IPS DF 6.9 (cell line): ENCODE data around the gene MAJIN.

ENCODE experiments used
- DNase-seq: peaks from one replicate; pipeline ENCODE4 v3.0.0-alpha.2; 2013; ENCODE audit warnings: low read depth, low spot score
- H3K27ac ChIP-seq: one replicate; pipeline ENCODE4 v1.5.1; 2013; ENCODE audit warnings: low read length, control low read depth
- H3K27me3 ChIP-seq: 2 replicates; pipeline ENCODE4 v1.6.1; 2013; ENCODE audit warnings: mild to moderate bottlenecking, low read length; ENCODE audit not compliant: control insufficient read depth, insufficient read depth
- H3K36me3 ChIP-seq: 2 replicates; pipeline ENCODE4 v1.6.1; 2013; ENCODE audit warnings: low read length; ENCODE audit not compliant: control insufficient read depth, insufficient read depth
- H3K4me1 ChIP-seq: 2 replicates; pipeline ENCODE4 v1.6.1; 2013; ENCODE audit warnings: low read length; ENCODE audit not compliant: control insufficient read depth, insufficient read depth
- H3K4me3 ChIP-seq: 2 replicates; pipeline ENCODE4 v1.5.1; 2013; ENCODE audit warnings: mild to moderate bottlenecking, low read length
- H3K9me3 ChIP-seq: 2 replicates; pipeline ENCODE4 v1.6.1; 2013; ENCODE audit warnings: low read length, inconsistent platforms; ENCODE audit not compliant: control insufficient read depth, insufficient read depth
- WGBS: extraction: QIAGEN DNeasy Blood & Tissue Kit; methylation state at CpG from one replicate; pipeline ENCODE4 v1.1.7; 2013; ENCODE audit warnings: mixed read lengths, missing lambda C conversion rate; ENCODE audit not compliant: insufficient read length, insufficient coverage; 5-methylcytosine and 5-hydroxymethylcytosine counted together

The MAJIN gene

DNA sequence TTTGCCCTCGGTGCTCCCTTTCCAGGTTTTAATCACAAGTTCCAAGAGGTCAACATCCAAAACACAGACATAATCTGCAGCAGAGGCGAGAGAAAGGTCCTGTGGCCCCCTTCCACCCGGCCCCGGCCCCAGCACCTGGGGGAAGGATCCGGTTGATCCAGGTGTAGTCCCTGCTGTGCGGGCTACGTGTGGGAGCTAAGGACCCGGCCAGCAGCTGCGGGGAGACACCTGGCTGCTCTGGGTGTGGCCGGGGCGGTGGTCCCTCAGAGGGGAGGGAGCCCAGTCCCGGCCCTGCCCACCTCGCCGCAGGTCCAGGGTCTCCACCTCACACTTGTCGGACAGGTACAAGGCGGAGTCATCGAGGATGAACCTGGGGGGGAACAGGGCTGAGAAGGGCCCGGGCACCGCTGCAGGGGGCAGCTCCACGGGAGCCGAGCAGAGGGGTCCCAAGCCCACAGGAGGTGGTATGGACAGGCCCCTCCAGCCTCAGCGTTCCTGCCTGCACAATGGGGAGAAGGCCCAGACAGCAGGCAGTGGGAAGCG is 68.5 kb downstream of the MAJIN start:
- Histone ChIP-seq H3K27ac (no peak overlapping the region), H3K36me3 (peaks cover 29% of the 10 kb centered on the region), H3K4me3 (no peak overlapping the region), H3K27me3 (no peaks in the 10 kb centered on the region), H3K9me3 (no peaks in the 10 kb centered on the region), H3K4me1 (no peaks in the 10 kb centered on the region)
- no peak for DNase-seq
- no CpG with 5 or more reads among the region's 23 CpGs for WGBS

DNA sequence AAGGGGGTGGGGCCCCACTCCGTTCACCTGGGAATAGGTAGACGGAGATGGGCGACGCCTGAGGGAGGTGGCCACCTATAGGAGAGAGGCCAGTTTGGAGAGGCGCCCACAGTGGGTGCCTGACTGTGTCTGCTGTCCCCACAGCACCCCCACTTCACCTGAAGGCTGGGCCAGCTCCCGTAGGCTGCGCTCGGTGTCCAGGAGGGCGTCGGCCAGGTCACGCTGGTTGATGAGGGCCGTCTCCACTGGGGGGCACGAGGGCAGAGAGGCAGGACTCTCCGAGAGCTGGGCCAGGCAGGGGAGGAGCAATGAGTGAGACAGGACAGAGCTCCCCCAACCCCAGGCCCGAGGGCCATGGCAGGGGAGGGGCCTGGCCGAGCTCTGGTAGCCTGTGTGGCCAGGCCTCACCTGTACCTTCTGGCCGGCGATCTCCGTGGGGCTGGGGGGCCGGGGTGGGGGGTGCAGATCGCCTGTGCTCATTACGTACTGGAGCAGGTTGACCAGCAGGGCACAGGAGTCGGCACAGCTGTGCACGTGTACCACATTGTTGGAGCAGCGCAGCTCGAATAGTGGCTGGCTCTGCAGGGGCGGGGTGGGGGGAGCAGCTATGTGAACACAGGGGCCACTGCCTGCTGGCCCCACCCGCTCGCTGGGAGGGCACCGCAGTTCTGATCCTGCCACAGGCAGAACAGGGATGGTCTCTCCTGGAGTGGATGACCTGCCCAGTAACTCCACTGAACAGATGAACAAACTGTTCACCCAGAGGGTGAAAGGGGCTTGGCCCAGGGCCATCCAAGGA is 69.6 kb downstream of the MAJIN start:
- Histone ChIP-seq H3K27ac (no peak overlapping the region), H3K9me3 (no peaks in the 10 kb centered on the region), H3K36me3 (peaks cover 29% of the 10 kb centered on the region), H3K4me1 (no peaks in the 10 kb centered on the region), H3K4me3 (no peak overlapping the region), H3K27me3 (no peaks in the 10 kb centered on the region)
- WGBS, result no CpG with 5 or more reads among the region's 30 CpGs
- DNase-seq, result no peak

- no peak for DNase-seq
- no CpG with 5 or more reads among the region's 17 CpGs for WGBS
- H3K27ac ChIP-seq, result no peak overlapping the region
- H3K36me3 ChIP-seq, result peaks cover 21% of the 10 kb centered on the region
- H3K4me3 ChIP-seq, result no peak overlapping the region
- H3K9me3 ChIP-seq, result no peaks in the 10 kb centered on the region
- H3K4me1 ChIP-seq, result no peaks in the 10 kb centered on the region
- no peaks in the 10 kb centered on the region for H3K27me3 ChIP-seq
These were observed 71.1 kb downstream of the MAJIN start for GRCh38 chr11:64900774-64901173.

DNA sequence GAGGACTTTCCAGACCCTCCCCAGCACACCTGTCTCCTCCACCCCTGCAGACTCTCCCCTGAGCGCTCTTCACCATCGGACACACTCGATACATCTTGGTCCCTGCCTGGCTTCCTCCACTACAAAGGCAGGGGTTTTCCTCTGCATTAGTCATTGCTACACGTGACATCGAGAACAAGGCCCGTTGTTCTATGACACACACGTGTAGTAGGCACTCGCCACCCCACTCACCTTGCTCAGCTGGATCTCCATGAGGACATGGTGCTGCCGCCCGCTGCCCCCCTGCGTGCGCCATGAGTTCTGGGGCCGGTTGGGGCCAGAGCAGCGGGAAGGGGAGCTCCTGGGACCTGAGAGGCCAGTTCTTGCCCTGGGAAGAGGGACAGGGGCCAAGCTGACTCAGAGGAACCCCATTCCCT is 71.6 kb downstream of the MAJIN start:
- no CpG with 5 or more reads among the region's 14 CpGs for WGBS
- DNase-seq, result no peak
- no peak overlapping the region for H3K4me3 ChIP-seq
- H3K4me1 ChIP-seq, result no peaks in the 10 kb centered on the region
- H3K27me3 ChIP-seq, result no peaks in the 10 kb centered on the region
- H3K9me3 ChIP-seq, result no peaks in the 10 kb centered on the region
- peaks cover 16% of the 10 kb centered on the region for H3K36me3 ChIP-seq
- H3K27ac ChIP-seq, result no peak overlapping the region

DNA sequence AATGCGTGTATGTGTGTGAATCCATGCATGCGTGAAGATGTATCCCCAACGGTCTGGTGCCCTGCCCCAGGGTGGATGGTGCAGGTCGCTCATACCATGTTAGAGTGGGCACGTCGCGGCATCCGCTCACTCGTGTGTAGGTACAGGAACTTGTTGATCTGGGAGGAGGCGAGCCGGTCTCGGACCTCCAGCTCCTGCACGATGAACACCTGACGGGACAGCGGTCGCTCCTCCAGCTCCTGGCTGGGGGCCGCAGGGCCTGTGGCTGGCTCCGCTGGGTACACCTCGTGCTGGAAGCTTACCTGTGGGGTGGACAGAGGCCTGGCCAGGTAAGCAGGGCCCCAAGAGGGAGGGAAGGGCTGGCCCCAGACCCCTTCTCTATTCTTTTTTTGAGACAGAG is 73.4 kb downstream of the MAJIN start:
- no CpG with 5 or more reads among the region's 19 CpGs for WGBS
- peaks cover 20% of the 10 kb centered on the region for H3K36me3 ChIP-seq

GRCh38 chr11:64898076-64898445 is 73.8 kb downstream of the MAJIN start:
- Histone ChIP-seq H3K4me1 (no peaks in the 10 kb centered on the region; the same call in 1 of the 2 replicates), H3K27ac (no peak overlapping the region), H3K27me3 (no peaks in the 10 kb centered on the region), H3K4me3 (no peak overlapping the region), H3K36me3 (peaks cover 20% of the 10 kb centered on the region), H3K9me3 (no peaks in the 10 kb centered on the region)
- no peak for DNase-seq
- no CpG with 5 or more reads among the region's 9 CpGs for WGBS

More for the DNA sequence above, 73.4 kb downstream of the MAJIN start:
- H3K4me1 ChIP-seq, result no peaks in the 10 kb centered on the region; the same call in 1 of the 2 replicates
- no peaks in the 10 kb centered on the region for H3K9me3 ChIP-seq
- no peak overlapping the region for H3K27ac ChIP-seq
- H3K4me3 ChIP-seq, result no peak overlapping the region
- H3K27me3 ChIP-seq, result no peaks in the 10 kb centered on the region
- no peak for DNase-seq

DNA sequence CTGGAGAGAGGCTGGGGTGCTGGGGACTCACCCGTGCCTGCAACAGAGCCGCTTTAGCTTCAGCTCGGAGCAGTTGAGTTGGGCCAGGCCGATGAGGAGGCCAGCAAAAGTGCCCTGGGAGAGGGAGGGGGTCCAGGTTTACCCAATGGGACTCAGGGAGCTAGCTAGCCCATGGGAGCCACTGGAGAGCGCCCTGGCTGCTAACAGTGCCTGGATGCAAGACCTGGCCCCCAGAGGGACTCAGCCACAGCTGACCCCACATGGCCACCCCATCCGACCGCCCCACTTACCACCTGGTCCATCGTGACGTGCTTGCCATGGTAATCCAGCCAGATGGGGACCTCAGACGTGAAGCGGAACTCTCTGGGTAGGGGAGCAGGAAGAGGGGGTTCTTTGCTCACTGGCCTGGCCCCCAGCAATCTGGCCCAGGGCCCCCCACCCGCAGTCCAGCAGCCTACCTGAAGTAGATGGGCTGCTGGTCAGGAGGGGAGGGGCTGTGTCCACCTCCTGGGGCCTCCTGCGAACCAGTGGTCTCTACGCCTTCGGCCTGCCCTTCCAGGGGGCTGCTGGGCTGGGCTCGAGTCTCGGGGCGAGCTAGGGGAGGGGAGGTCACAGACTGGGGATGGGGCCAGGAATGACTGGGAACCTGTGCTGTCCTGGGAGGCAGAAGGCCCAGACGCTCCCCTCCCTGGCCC is 74.4 kb downstream of the MAJIN start:
- peaks cover 20% of the 10 kb centered on the region for H3K36me3 ChIP-seq
- no peaks in the 10 kb centered on the region; the same call in 1 of the 2 replicates for H3K4me1 ChIP-seq
- no peak overlapping the region for H3K4me3 ChIP-seq
- DNase-seq, result no peak
- no peaks in the 10 kb centered on the region for H3K9me3 ChIP-seq
- no peaks in the 10 kb centered on the region for H3K27me3 ChIP-seq
- no CpG with 5 or more reads among the region's 19 CpGs for WGBS
- no peak overlapping the region for H3K27ac ChIP-seq

GRCh38 chr11:64896448-64897022 is 75.4 kb downstream of the MAJIN start:
- WGBS, result no CpG with 5 or more reads among the region's 14 CpGs

GRCh38 chr11:64894812-64895452 is 77.0 kb downstream of the MAJIN start:
- no peak for DNase-seq
- no CpG with 5 or more reads among the region's 39 CpGs for WGBS
- Histone ChIP-seq H3K27me3 (no peaks in the 10 kb centered on the region), H3K36me3 (peaks cover 14% of the 10 kb centered on the region), H3K9me3 (no peaks in the 10 kb centered on the region), H3K27ac (no peak overlapping the region), H3K4me1 (no peaks in the 10 kb centered on the region; the same call in 1 of the 2 replicates), H3K4me3 (no peak overlapping the region)

More at GRCh38 chr11:64896448-64897022, 75.4 kb downstream of the MAJIN start:
- H3K4me3 ChIP-seq, result no peak overlapping the region
- DNase-seq, result no peak
- peaks cover 14% of the 10 kb centered on the region for H3K36me3 ChIP-seq
- no peaks in the 10 kb centered on the region; the same call in 1 of the 2 replicates for H3K4me1 ChIP-seq
- H3K27ac ChIP-seq, result no peak overlapping the region
- H3K27me3 ChIP-seq, result no peaks in the 10 kb centered on the region
- H3K9me3 ChIP-seq, result no peaks in the 10 kb centered on the region
